Activated naive CD4-positive, alpha-beta T cell treated with anti-CD3 and anti-CD28 coated beads, Interleukin-2, amount 50 U/mL, for 24 hours (primary cell): ENCODE results near the gene SCFD1.

Experiments
- H3K27ac Mint-ChIP-seq: one replicate; pipeline ENCODE4 v1.8.0; 2021; ENCODE audit warnings: mild to moderate bottlenecking, mixed read lengths
- H3K27me3 Mint-ChIP-seq: one replicate; pipeline ENCODE4 v1.8.0; 2021; ENCODE audit warnings: mixed read lengths
- H3K36me3 Mint-ChIP-seq: one replicate; pipeline ENCODE4 v1.8.0; 2021; ENCODE audit warnings: mixed read lengths
- H3K4me1 Mint-ChIP-seq: one replicate; pipeline ENCODE4 v1.8.0; 2021; ENCODE audit warnings: mixed read lengths
- H3K4me3 Mint-ChIP-seq: one replicate; pipeline ENCODE4 v1.8.0; 2021; ENCODE audit warnings: mild to moderate bottlenecking, mixed read lengths
- H3K9me3 Mint-ChIP-seq: one replicate; pipeline ENCODE4 v1.8.0; 2021; ENCODE audit warnings: mixed read lengths

SCFD1 gene

GRCh38 chr14:30751646-30752416 lies 129.7 kb downstream of the SCFD1 start:
- H3K4me1 Mint-ChIP-seq: no peaks in the 10 kb centered on the region
- H3K4me3 Mint-ChIP-seq: no peak overlapping the region
- H3K27ac Mint-ChIP-seq: no peak overlapping the region
- H3K36me3 Mint-ChIP-seq: no peaks in the 10 kb centered on the region
- peaks cover 1% of the 10 kb centered on the region for H3K27me3 Mint-ChIP-seq
- no peaks in the 10 kb centered on the region for H3K9me3 Mint-ChIP-seq

GRCh38 chr14:30753452-30753851 lies 131.3 kb downstream of the SCFD1 start:
- Mint-ChIP-seq H3K9me3 (no peaks in the 10 kb centered on the region), H3K27me3 (peaks cover 3% of the 10 kb centered on the region), H3K4me3 (no peak overlapping the region), H3K36me3 (no peaks in the 10 kb centered on the region), H3K4me1 (no peaks in the 10 kb centered on the region), H3K27ac (no peak overlapping the region)

- no peaks in the 10 kb centered on the region for H3K9me3 Mint-ChIP-seq
- H3K27ac Mint-ChIP-seq: no peak overlapping the region
- H3K27me3 Mint-ChIP-seq: peaks cover 4% of the 10 kb centered on the region
- no peak overlapping the region for H3K4me3 Mint-ChIP-seq
- H3K4me1 Mint-ChIP-seq: no peaks in the 10 kb centered on the region
- H3K36me3 Mint-ChIP-seq: no peaks in the 10 kb centered on the region
These were observed 132.7 kb downstream of the SCFD1 start for GRCh38 chr14:30754778-30755177.

- Mint-ChIP-seq H3K4me1 (no peaks in the 10 kb centered on the region), H3K9me3 (no peaks in the 10 kb centered on the region), H3K27me3 (peaks cover 7% of the 10 kb centered on the region), H3K36me3 (no peaks in the 10 kb centered on the region), H3K27ac (no peak overlapping the region), H3K4me3 (no peak overlapping the region)
These were observed 134.5 kb downstream of the SCFD1 start for GRCh38 chr14:30756594-30756993.

- no peaks in the 10 kb centered on the region for H3K4me1 Mint-ChIP-seq
- peaks cover 7% of the 10 kb centered on the region for H3K27me3 Mint-ChIP-seq
- no peaks in the 10 kb centered on the region for H3K36me3 Mint-ChIP-seq
- no peak overlapping the region for H3K4me3 Mint-ChIP-seq
- H3K9me3 Mint-ChIP-seq: no peaks in the 10 kb centered on the region
- no peak overlapping the region for H3K27ac Mint-ChIP-seq
These were observed 135.0 kb downstream of the SCFD1 start for GRCh38 chr14:30757082-30757481.

- H3K27ac Mint-ChIP-seq: no peak overlapping the region
- no peaks in the 10 kb centered on the region for H3K4me1 Mint-ChIP-seq
These were observed 137.3 kb downstream of the SCFD1 start for GRCh38 chr14:30759172-30760125.

GRCh38 chr14:30763891-30764290 lies 141.8 kb downstream of the SCFD1 start:
- no peak overlapping the region for H3K4me3 Mint-ChIP-seq

More at GRCh38 chr14:30759172-30760125, 137.3 kb downstream of the SCFD1 start:
- peaks cover 4% of the 10 kb centered on the region for H3K36me3 Mint-ChIP-seq
- H3K9me3 Mint-ChIP-seq: peaks cover 12% of the 10 kb centered on the region
- peaks cover 10% of the 10 kb centered on the region for H3K27me3 Mint-ChIP-seq
- no peak overlapping the region for H3K4me3 Mint-ChIP-seq

GRCh38 chr14:30767624-30768023 lies 145.5 kb downstream of the SCFD1 start:
- no peak overlapping the region for H3K27ac Mint-ChIP-seq
- H3K4me1 Mint-ChIP-seq: no peaks in the 10 kb centered on the region
- peaks cover 4% of the 10 kb centered on the region for H3K36me3 Mint-ChIP-seq
- peaks cover 15% of the 10 kb centered on the region for H3K9me3 Mint-ChIP-seq
- peaks cover 7% of the 10 kb centered on the region for H3K27me3 Mint-ChIP-seq
- H3K4me3 Mint-ChIP-seq: no peak overlapping the region

More at GRCh38 chr14:30763891-30764290, 141.8 kb downstream of the SCFD1 start:
- H3K27ac Mint-ChIP-seq: no peak overlapping the region
- H3K36me3 Mint-ChIP-seq: peaks cover 4% of the 10 kb centered on the region
- H3K9me3 Mint-ChIP-seq: peaks cover 15% of the 10 kb centered on the region
- H3K4me1 Mint-ChIP-seq: no peaks in the 10 kb centered on the region
- peaks cover 8% of the 10 kb centered on the region for H3K27me3 Mint-ChIP-seq

GRCh38 chr14:30768791-30769190 lies 146.7 kb downstream of the SCFD1 start:
- H3K27me3 Mint-ChIP-seq: peaks cover 7% of the 10 kb centered on the region

GRCh38 chr14:30770376-30770775 lies 148.3 kb downstream of the SCFD1 start:
- H3K27me3 Mint-ChIP-seq: peaks cover 3% of the 10 kb centered on the region
- H3K36me3 Mint-ChIP-seq: no peaks in the 10 kb centered on the region
- no peak overlapping the region for H3K4me3 Mint-ChIP-seq
- H3K27ac Mint-ChIP-seq: no peak overlapping the region
- no peaks in the 10 kb centered on the region for H3K9me3 Mint-ChIP-seq
- no peaks in the 10 kb centered on the region for H3K4me1 Mint-ChIP-seq

More at GRCh38 chr14:30768791-30769190, 146.7 kb downstream of the SCFD1 start:
- H3K4me3 Mint-ChIP-seq: no peak overlapping the region
- peaks cover 9% of the 10 kb centered on the region for H3K9me3 Mint-ChIP-seq
- no peak overlapping the region for H3K27ac Mint-ChIP-seq
- H3K36me3 Mint-ChIP-seq: peaks cover 1% of the 10 kb centered on the region
- no peaks in the 10 kb centered on the region for H3K4me1 Mint-ChIP-seq

GRCh38 chr14:30771595-30771994 lies 149.5 kb downstream of the SCFD1 start:
- no peaks in the 10 kb centered on the region for H3K36me3 Mint-ChIP-seq
- H3K9me3 Mint-ChIP-seq: no peaks in the 10 kb centered on the region
- no peak overlapping the region for H3K27ac Mint-ChIP-seq
- no peaks in the 10 kb centered on the region for H3K4me1 Mint-ChIP-seq
- H3K4me3 Mint-ChIP-seq: no peak overlapping the region
- H3K27me3 Mint-ChIP-seq: peaks cover 3% of the 10 kb centered on the region

GRCh38 chr14:30779210-30779609 lies 157.1 kb downstream of the SCFD1 start:
- Mint-ChIP-seq H3K27me3 (peaks cover 9% of the 10 kb centered on the region), H3K9me3 (no peaks in the 10 kb centered on the region), H3K4me1 (no peaks in the 10 kb centered on the region), H3K36me3 (no peaks in the 10 kb centered on the region), H3K27ac (no peak overlapping the region), H3K4me3 (no peak overlapping the region)
